Neutrophil (primary cell): ENCODE data around the gene TPD52L2.
"Not testable (repeated sequence)": the region's sequence is repeated elsewhere in the genome, so short reads cannot be mapped to it uniquely, and the experiment has no call there.

Experiments
- H3K27ac ChIP-seq: fragments of 200-600 bp; sonication (generic); 2 replicates; pipeline ENCODE4 v1.5.1; 2016; ENCODE audit warnings: mild to moderate bottlenecking, moderate library complexity
- H3K27me3 ChIP-seq: fragments of 200-600 bp; sonication (generic); 2 replicates; pipeline ENCODE4 v1.6.0; 2016; ENCODE audit warnings: mild to moderate bottlenecking
- H3K36me3 ChIP-seq: fragments of 200-600 bp; sonication (generic); 2 replicates; pipeline ENCODE4 v1.5.1; 2017
- H3K4me1 ChIP-seq, 2 experiments: fragments of 200-600 bp in 1 of 2; sonication (generic) in 1 of 2; 1 replicate in 1 of 2; 2 replicates in 1 of 2; pipeline versions ENCODE4 v1.5.1 to v1.6.1; 2013 to 2016; ENCODE audit warnings: low read depth in 1 of 2, low read length in 1 of 2, mild to moderate bottlenecking in 1 of 2, moderate library complexity in 1 of 2; ENCODE audit not compliant: control insufficient read depth in 1 of 2, insufficient read depth in 1 of 2
- H3K4me3 ChIP-seq, 2 experiments: fragments of 200-600 bp in 1 of 2; sonication (generic) in 1 of 2; 1 replicate in 1 of 2; 2 replicates in 1 of 2; pipeline ENCODE4 v1.5.1; 2013 to 2016; ENCODE audit warnings: low read depth in 1 of 2, low read length in 1 of 2, mild to moderate bottlenecking in 1 of 2, moderate library complexity in 1 of 2
- H3K9me3 ChIP-seq: fragments of 200-600 bp; sonication (generic); 2 replicates; pipeline ENCODE4 v1.5.1; 2016
- TF ChIP-seq, protein P1 (sequence below): fragments of 200-600 bp; sonication (generic); IDR thresholded peaks from 2 replicates; pipeline ENCODE4 v1.5.1; 2016; ENCODE audit warnings: antibody characterized with exemption

The TPD52L2 gene

DNA sequence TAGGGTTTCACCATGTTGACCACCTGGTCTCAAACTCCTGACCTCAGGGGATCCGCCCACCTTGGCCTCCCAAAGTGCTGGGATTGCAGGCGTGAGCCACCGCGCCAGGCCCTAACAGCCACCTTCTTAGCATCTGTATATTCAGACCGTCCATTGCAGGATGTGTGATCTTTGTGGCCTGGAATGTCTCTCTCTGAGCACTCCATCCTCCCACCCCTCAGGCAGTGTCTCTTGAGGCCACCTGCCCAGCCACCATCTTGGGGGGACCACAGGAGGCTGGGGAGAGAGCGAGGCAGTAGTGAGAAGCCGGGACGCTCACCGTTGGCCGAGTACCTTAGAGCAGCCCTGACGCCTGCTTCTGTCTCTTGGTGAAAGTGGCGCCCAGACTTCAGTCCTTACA lies 48.7 kb downstream of the TPD52L2 start:
- Histone ChIP-seq H3K9me3 (no peaks in the 10 kb centered on the region), H3K27ac (peak overlapping the region; percentile 98), H3K27me3 (no peaks in the 10 kb centered on the region), H3K36me3 (peaks cover 27% of the 10 kb centered on the region), H3K4me1 (peaks cover 51 to 52% of the 10 kb centered on the region in 2 experiments), H3K4me3 (no peak overlapping the region)
- TF ChIP-seq, protein P1, sequence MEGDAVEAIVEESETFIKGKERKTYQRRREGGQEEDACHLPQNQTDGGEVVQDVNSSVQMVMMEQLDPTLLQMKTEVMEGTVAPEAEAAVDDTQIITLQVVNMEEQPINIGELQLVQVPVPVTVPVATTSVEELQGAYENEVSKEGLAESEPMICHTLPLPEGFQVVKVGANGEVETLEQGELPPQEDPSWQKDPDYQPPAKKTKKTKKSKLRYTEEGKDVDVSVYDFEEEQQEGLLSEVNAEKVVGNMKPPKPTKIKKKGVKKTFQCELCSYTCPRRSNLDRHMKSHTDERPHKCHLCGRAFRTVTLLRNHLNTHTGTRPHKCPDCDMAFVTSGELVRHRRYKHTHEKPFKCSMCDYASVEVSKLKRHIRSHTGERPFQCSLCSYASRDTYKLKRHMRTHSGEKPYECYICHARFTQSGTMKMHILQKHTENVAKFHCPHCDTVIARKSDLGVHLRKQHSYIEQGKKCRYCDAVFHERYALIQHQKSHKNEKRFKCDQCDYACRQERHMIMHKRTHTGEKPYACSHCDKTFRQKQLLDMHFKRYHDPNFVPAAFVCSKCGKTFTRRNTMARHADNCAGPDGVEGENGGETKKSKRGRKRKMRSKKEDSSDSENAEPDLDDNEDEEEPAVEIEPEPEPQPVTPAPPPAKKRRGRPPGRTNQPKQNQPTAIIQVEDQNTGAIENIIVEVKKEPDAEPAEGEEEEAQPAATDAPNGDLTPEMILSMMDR = no peak

DNA sequence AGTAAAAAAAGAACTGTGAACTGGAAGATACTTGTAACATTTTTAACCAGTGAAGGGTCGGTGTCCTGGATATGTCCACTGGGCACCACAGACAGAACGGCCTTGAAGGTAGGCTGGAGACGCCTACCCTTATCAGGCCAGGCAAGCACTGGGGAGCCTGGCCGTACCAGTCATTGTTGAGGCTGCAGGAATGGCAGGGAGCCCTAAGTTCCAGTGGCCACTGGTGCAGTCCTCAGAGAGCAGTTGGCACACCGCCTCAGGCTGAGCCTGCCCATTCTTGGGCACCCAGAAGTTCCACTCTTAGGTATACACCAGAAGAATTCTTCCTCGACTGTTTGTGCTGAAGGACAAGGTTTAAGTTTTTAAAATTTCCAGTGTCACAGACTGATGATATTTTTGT lies 50.4 kb downstream of the TPD52L2 start:
- Histone ChIP-seq H3K4me3 (no peak overlapping the region), H3K27ac (peak overlapping the region; percentile 67), H3K36me3 (peaks cover 44% of the 10 kb centered on the region), H3K27me3 (no peaks in the 10 kb centered on the region), H3K4me1 (peaks cover 37% of the 10 kb centered on the region in 2 experiments), H3K9me3 (no peaks in the 10 kb centered on the region)
- TF ChIP-seq, protein P1 = no peak

DNA sequence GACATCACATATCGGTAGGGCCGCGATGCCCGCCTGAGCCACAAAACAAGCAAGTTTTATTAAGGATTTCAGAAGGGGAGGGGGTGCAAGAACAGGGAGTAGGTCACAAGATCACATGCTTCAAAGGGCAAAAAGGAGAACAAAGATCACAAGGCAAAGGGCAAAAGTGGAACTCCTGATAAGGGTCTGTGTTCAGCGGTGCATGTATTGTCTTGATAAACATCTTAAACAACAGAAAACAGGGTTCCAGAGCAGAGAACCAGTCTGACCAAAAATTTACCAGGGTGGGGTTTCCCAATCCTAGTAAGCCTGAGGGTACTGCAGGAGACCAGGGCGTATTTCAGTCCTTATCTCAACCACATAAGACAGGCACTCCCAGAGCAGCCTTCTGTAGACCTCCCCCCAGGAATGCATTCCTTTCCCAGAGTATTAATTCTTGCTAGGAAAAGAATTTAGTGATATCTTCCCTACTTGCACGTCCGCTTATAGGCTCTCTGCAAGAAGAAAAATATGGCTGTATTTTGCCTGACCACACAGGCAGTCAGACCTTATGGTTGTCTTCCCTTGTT lies 51.4 kb downstream of the TPD52L2 start:
- not testable (repeated sequence) for H3K27me3 ChIP-seq, H3K4me3 ChIP-seq, H3K9me3 ChIP-seq
- Histone ChIP-seq H3K27ac (peak overlapping the region; percentile 67), H3K36me3 (peaks cover 53% of the 10 kb centered on the region), H3K4me1 (peaks cover 27 to 28% of the 10 kb centered on the region in 2 experiments)

DNA sequence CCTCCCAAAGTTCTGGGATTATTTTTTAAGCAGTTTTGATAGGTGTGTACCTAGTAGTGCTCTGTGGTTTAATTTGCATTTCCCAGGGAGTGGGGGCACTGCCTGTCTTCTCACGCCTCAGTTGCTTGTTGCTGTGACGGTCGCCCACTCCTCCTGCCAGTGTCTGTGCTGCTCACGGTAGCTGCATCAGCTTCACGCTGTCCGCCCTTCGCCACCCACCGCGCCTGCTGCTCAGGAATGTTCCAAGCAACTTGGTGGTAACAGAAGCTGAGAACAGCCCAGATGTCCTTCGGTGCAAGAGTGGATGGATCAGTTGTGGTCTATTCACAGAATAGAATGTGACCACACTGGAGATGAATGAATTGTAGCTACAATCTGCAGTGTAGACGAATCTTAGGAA lies 52.7 kb downstream of the TPD52L2 start:
- Histone ChIP-seq H3K27me3 (no peaks in the 10 kb centered on the region), H3K4me3 (no peak overlapping the region), H3K36me3 (peaks cover 66% of the 10 kb centered on the region), H3K9me3 (no peaks in the 10 kb centered on the region), H3K27ac (peak overlapping the region; percentile 67), H3K4me1 (peaks cover 14% of the 10 kb centered on the region in 2 experiments)
- TF ChIP-seq, protein P1 = no peak

DNA sequence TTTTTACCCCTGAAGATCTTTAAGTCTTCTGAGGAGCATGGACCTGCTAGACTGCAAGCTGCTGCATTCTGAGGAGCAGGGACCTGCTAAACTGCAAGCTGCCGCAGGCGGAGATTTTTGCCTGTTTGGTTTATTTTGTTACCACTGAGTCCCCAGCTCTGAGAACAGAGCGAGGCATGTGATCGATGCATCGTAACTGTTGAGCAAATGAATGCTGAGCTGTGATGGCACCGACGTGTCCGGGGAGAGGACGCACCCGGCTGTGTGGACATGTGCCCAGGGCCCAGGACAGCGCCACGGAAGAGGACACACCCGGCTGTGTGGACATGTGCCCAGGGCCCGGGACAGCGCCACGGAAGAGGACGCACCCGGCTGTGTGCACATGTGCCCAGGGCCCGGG lies 54.1 kb downstream of the TPD52L2 start:
- Histone ChIP-seq H3K4me1 (peaks cover under 1 to 3% of the 10 kb centered on the region in 2 experiments), H3K27me3 (no peaks in the 10 kb centered on the region), H3K4me3 (no peak overlapping the region), H3K9me3 (no peaks in the 10 kb centered on the region), H3K36me3 (peaks cover 64% of the 10 kb centered on the region), H3K27ac (no peak overlapping the region)
- TF ChIP-seq, protein P1 = no peak

DNA sequence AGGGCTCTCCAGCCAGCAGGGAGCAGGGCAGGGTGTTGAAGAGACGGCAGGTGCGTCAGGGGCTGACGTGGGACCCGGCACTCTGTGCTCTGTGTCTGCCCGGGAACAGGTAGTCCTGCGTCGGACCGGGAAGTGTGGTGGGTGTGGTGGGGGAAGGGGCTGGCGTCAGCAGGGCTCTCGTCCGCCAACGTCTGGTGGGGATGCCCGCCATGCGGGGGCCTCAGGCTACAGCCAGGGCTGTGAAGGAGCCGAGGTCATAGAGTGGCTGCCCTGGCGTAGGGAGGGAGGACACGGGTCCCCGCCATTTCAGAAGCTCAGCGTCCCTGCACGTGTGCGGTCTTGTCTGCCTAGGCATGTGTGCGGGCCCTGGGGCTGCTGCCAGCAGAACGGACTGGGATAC lies 55.2 kb downstream of the TPD52L2 start:
- Histone ChIP-seq H3K9me3 (no peaks in the 10 kb centered on the region), H3K4me1 (no peaks in the 10 kb centered on the region), H3K27ac (no peak overlapping the region), H3K36me3 (peaks cover 71% of the 10 kb centered on the region), H3K4me3 (no peak overlapping the region), H3K27me3 (no peaks in the 10 kb centered on the region)
- TF ChIP-seq, protein P1 = no peak
